Measurements from ENCODE around the gene PID1. TPM values are rescaled to one million over a fixed set of nuclear protein-coding genes. Genes with fewer than 3 reads are reported as not detected.
A peak's percentile ranks its signal among the peaks of the same experiment; 100 is the strongest.

Gene PID1
- total RNA-seq (2014; rRNA removed; shearing (Covaris generic); ENCODE audit: low replicate concordance): 0.52 and 3.6 TPM in 2 replicates

GRCh38 chr2:229270551-229271410 lies at the start of gene PID1:
PID1 (minus strand) TSS chr2:229271287; CDS start chr2:229271043, 244 bp downstream.
- in situ Hi-C loops (cut with HindIII; ENCODE audit: low pct_unique_long_range_greater_than_20kb, low sequenced_read_pairs): no loop called here
- DNase-seq (ENCODE audit: low read depth): peak; percentile 27

GRCh38 chr2:229319558-229319957 lies 48.5 kb upstream of the PID1 start:
- in situ Hi-C loops (cut with HindIII; ENCODE audit: low pct_unique_long_range_greater_than_20kb, low sequenced_read_pairs): no loop called here
- DNase-seq (ENCODE audit: low read depth): no peak

GRCh38 chr2:229314117-229314516 lies 43.0 kb upstream of the PID1 start:
- DNase-seq (ENCODE audit: low read depth): no peak
- in situ Hi-C loops (cut with HindIII; ENCODE audit: low pct_unique_long_range_greater_than_20kb, low sequenced_read_pairs): no loop called here

GRCh38 chr2:229313591-229313990 lies 42.5 kb upstream of the PID1 start:
- no peak for DNase-seq (ENCODE audit: low read depth)
- in situ Hi-C loops (cut with HindIII; ENCODE audit: low pct_unique_long_range_greater_than_20kb, low sequenced_read_pairs): no loop called here

- in situ Hi-C loops (cut with HindIII; ENCODE audit: low pct_unique_long_range_greater_than_20kb, low sequenced_read_pairs): no loop called here
- no peak for DNase-seq (ENCODE audit: low read depth)
Observed at GRCh38 chr2:229301237-229301636, 30.1 kb upstream of the PID1 start.

GRCh38 chr2:229300790-229301189 lies 29.7 kb upstream of the PID1 start:
- in situ Hi-C loops (cut with HindIII; ENCODE audit: low pct_unique_long_range_greater_than_20kb, low sequenced_read_pairs): no loop called here
- no peak for DNase-seq (ENCODE audit: low read depth)

GRCh38 chr2:229300371-229300770 lies 29.3 kb upstream of the PID1 start:
- in situ Hi-C loops (cut with HindIII; ENCODE audit: low pct_unique_long_range_greater_than_20kb, low sequenced_read_pairs): no loop called here
- DNase-seq (ENCODE audit: low read depth): no peak

GRCh38 chr2:229297247-229297646 lies 26.2 kb upstream of the PID1 start:
- in situ Hi-C loops (cut with HindIII; ENCODE audit: low pct_unique_long_range_greater_than_20kb, low sequenced_read_pairs): no loop called here
- no peak for DNase-seq (ENCODE audit: low read depth)

- in situ Hi-C loops (cut with HindIII; ENCODE audit: low pct_unique_long_range_greater_than_20kb, low sequenced_read_pairs): no loop called here
- no peak for DNase-seq (ENCODE audit: low read depth)
Observed at GRCh38 chr2:229296536-229296935, 25.4 kb upstream of the PID1 start.

- DNase-seq (ENCODE audit: low read depth): no peak
- in situ Hi-C loops (cut with HindIII; ENCODE audit: low pct_unique_long_range_greater_than_20kb, low sequenced_read_pairs): no loop called here
Observed at GRCh38 chr2:229296016-229296415, 24.9 kb upstream of the PID1 start.

- in situ Hi-C loops (cut with HindIII; ENCODE audit: low pct_unique_long_range_greater_than_20kb, low sequenced_read_pairs): no loop called here
- no peak for DNase-seq (ENCODE audit: low read depth)
Observed at GRCh38 chr2:229287823-229288222, 16.7 kb upstream of the PID1 start.

- in situ Hi-C loops (cut with HindIII; ENCODE audit: low pct_unique_long_range_greater_than_20kb, low sequenced_read_pairs): no loop called here
- no peak for DNase-seq (ENCODE audit: low read depth)
Observed at GRCh38 chr2:229282758-229283546, 11.9 kb upstream of the PID1 start.

GRCh38 chr2:229279516-229279915 lies 8.4 kb upstream of the PID1 start:
- in situ Hi-C loops (cut with HindIII; ENCODE audit: low pct_unique_long_range_greater_than_20kb, low sequenced_read_pairs): no loop called here
- DNase-seq (ENCODE audit: low read depth): no peak

GRCh38 chr2:229275506-229275905 lies 4.4 kb upstream of the PID1 start:
- in situ Hi-C loops (cut with HindIII; ENCODE audit: low pct_unique_long_range_greater_than_20kb, low sequenced_read_pairs): no loop called here

GRCh38 chr2:229273723-229274338 lies 2.7 kb upstream of the PID1 start:
- peak; percentile 87 for DNase-seq (ENCODE audit: low read depth)
- in situ Hi-C loops (cut with HindIII; ENCODE audit: low pct_unique_long_range_greater_than_20kb, low sequenced_read_pairs): no loop called here

More at GRCh38 chr2:229275506-229275905, 4.4 kb upstream of the PID1 start:
- no peak for DNase-seq (ENCODE audit: low read depth)

- in situ Hi-C loops (cut with HindIII; ENCODE audit: low pct_unique_long_range_greater_than_20kb, low sequenced_read_pairs): no loop called here
- DNase-seq (ENCODE audit: low read depth): no peak
Observed at GRCh38 chr2:229273006-229273722, 2.1 kb upstream of the PID1 start.

GRCh38 chr2:229269941-229270340 lies 1.1 kb downstream of the PID1 start:
- DNase-seq (ENCODE audit: low read depth): no peak
- in situ Hi-C loops (cut with HindIII; ENCODE audit: low pct_unique_long_range_greater_than_20kb, low sequenced_read_pairs): no loop called here

- no peak for DNase-seq (ENCODE audit: low read depth)
- in situ Hi-C loops (cut with HindIII; ENCODE audit: low pct_unique_long_range_greater_than_20kb, low sequenced_read_pairs): no loop called here
Observed at GRCh38 chr2:229269146-229269545, 1.9 kb downstream of the PID1 start.
